ENCODE measurements around the gene AIG1.

DNA sequence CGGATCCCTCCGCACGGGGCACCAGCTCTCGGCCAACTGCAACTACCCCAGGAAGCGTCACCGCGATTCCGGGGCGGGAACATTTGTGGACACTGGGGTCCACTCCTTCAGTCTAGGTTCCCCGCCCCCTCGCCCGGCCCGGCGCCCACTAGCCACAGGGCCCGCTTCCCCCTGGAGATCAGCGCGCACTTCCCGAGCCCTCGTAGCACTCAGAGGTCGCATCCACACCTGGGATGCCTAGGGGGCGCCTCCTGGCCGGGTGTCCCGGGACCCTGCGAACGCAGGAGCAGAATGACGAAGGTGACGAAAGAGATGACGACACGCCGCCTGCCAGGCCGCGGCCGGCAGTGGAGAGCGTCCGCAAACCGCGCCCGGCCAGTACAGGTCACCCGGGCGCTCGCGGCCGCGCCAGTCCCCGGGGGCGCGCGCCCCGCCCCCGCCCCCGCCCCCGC is 309 bp upstream of the AIG1 start:
- TF ChIP-seq, protein P1, sequence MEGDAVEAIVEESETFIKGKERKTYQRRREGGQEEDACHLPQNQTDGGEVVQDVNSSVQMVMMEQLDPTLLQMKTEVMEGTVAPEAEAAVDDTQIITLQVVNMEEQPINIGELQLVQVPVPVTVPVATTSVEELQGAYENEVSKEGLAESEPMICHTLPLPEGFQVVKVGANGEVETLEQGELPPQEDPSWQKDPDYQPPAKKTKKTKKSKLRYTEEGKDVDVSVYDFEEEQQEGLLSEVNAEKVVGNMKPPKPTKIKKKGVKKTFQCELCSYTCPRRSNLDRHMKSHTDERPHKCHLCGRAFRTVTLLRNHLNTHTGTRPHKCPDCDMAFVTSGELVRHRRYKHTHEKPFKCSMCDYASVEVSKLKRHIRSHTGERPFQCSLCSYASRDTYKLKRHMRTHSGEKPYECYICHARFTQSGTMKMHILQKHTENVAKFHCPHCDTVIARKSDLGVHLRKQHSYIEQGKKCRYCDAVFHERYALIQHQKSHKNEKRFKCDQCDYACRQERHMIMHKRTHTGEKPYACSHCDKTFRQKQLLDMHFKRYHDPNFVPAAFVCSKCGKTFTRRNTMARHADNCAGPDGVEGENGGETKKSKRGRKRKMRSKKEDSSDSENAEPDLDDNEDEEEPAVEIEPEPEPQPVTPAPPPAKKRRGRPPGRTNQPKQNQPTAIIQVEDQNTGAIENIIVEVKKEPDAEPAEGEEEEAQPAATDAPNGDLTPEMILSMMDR (IDR thresholded peaks at IDR 0.05): no peak
- peak; percentile 12; the same call in 1 of the 2 replicates for TF ChIP-seq POLR2AphosphoS5 (IDR thresholded peaks at IDR 0.05; ENCODE audit: low read depth, low read length)
